Measurements from ENCODE around the gene CUEDC1.

CUEDC1 gene

GRCh38 chr17:57939797-57940196, 15.4 kb downstream of the CUEDC1 start:
- no peak overlapping the region for H3K4me3 ChIP-seq (ENCODE audit: low read depth, low read length)
- TF ChIP-seq, protein P1, sequence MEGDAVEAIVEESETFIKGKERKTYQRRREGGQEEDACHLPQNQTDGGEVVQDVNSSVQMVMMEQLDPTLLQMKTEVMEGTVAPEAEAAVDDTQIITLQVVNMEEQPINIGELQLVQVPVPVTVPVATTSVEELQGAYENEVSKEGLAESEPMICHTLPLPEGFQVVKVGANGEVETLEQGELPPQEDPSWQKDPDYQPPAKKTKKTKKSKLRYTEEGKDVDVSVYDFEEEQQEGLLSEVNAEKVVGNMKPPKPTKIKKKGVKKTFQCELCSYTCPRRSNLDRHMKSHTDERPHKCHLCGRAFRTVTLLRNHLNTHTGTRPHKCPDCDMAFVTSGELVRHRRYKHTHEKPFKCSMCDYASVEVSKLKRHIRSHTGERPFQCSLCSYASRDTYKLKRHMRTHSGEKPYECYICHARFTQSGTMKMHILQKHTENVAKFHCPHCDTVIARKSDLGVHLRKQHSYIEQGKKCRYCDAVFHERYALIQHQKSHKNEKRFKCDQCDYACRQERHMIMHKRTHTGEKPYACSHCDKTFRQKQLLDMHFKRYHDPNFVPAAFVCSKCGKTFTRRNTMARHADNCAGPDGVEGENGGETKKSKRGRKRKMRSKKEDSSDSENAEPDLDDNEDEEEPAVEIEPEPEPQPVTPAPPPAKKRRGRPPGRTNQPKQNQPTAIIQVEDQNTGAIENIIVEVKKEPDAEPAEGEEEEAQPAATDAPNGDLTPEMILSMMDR (IDR thresholded peaks at IDR 0.05; ENCODE audit: insufficient read depth, low read depth, low read length, missing control alignments): no peak
- peak; percentile 91 for DNase-seq (ENCODE audit: low read depth)

DNA sequence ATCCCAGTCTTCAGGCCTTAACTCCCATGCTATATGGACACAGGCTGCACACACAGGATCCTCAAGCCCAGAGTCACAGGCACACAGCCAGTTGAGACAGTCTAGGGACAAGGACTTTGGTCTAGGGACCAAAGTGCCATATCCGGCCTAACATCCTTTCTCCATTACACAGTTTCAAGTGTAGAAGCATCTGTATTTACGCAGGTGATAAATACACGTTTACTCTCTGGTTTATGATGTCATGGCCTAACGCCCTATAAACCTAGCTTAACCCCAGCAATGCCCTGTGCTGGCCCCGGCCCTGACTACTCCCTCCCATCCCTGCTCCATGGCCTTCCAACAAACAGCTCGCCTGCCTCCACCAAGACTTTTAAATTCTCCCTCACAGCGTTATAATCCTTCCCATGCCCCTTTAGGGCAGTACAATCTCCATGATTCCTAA, 17.1 kb downstream of the CUEDC1 start:
- DNase-seq (ENCODE audit: low read depth): no peak
- TF ChIP-seq, protein P1 (IDR thresholded peaks at IDR 0.05; ENCODE audit: insufficient read depth, low read depth, low read length, missing control alignments): no peak
- no peak overlapping the region for H3K4me3 ChIP-seq (ENCODE audit: low read depth, low read length)

GRCh38 chr17:57937492-57937891, 17.7 kb downstream of the CUEDC1 start:
- DNase-seq (ENCODE audit: low read depth): no peak
- TF ChIP-seq, protein P1 (IDR thresholded peaks at IDR 0.05; ENCODE audit: insufficient read depth, low read depth, low read length, missing control alignments): no peak
- H3K4me3 ChIP-seq (ENCODE audit: low read depth, low read length): no peak overlapping the region

DNA sequence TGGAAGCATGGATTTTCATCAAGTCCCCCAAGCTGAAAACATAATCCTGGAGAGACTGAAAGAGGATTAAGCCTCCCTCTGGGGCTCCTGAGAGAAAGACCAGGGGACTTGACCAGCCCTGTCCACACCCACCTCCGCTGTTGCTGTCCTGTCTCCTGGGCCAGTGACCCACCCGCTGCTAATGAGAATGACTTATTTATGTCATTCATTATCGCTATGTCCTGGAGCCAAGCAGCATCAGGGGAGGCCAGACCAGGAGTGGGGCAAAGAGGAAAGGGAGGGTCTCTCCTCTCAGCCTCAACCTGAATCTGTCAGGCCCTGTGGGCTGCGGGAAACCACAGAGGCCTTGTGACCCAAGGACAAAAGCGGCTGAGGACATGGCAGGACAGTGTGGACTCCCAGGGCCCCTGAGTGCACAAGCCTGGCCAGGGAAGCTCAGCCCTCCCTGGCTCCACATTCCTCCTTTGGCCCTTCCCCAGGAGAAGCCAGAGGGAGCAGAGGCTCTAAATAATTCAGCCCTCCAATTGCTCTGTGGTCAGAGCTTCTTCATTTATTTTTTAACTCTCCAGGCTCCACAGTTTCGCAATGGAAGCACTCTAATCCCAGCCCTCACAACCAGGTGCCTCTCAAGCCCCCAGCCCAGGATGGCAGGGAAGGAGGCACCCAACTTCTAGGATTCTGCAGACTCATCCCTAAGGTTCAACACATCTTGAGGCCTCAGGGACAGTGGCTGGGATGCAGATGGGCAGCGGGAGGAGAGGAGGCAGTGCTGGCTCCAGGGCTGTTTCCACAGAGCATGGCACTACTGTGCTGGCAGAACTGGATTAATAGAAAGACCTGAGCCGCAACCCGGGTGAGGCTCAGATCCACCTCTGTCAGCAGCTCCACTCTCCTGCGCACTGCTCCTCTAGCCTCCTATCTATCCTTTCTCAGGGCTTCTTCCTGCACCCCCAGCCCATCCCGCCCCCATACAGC, 19.1 kb downstream of the CUEDC1 start:
- no peak overlapping the region for H3K4me3 ChIP-seq (ENCODE audit: low read depth, low read length)
- DNase-seq (ENCODE audit: low read depth): no peak
- TF ChIP-seq, protein P1 (IDR thresholded peaks at IDR 0.05; ENCODE audit: insufficient read depth, low read depth, low read length, missing control alignments): no peak

GRCh38 chr17:57931488-57932137, 23.6 kb downstream of the CUEDC1 start:
- TF ChIP-seq, protein P1 (IDR thresholded peaks at IDR 0.05; ENCODE audit: insufficient read depth, low read depth, low read length, missing control alignments): no peak
- H3K4me3 ChIP-seq (ENCODE audit: low read depth, low read length): no peak overlapping the region
- DNase-seq (ENCODE audit: low read depth): no peak

DNA sequence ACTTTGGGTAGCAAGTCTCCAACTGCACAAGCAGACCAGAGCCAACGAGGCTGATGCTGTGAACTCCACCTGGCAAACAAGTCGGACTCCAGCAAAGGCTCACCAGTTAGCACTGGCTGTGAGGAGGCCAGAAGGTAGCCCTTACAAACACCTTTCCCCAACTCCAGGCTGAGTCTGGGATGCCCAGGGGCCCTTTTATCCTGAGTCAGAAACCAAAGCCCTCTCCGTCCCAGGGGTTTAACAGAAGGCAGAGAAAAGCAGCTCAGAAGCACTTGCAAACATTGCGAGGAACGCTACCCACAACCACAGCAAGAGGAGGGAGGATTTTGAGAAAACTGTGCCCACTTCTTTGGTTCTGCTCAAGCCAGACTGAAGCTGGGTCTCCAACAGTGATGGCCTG, 25.0 kb downstream of the CUEDC1 start:
- no peak overlapping the region for H3K4me3 ChIP-seq (ENCODE audit: low read depth, low read length)
- DNase-seq (ENCODE audit: low read depth): no peak
- TF ChIP-seq, protein P1 (IDR thresholded peaks at IDR 0.05; ENCODE audit: insufficient read depth, low read depth, low read length, missing control alignments): no peak
